ENCODE results near the gene FMNL2. TPM values are rescaled to one million over a fixed set of nuclear protein-coding genes. Genes with fewer than 3 reads are reported as not detected.

The FMNL2 gene
- total RNA-seq, 1 donor: 24.2 TPM

GRCh38 chr2:152307863-152308262, 27.1 kb upstream of the FMNL2 start:
- Histone ChIP-seq H3K4me2 (ENCODE audit: insufficient read depth, low read length) (no peak overlapping the region), H3K79me2 (ENCODE audit: insufficient read depth, low read length) (no peaks in the 10 kb centered on the region)

GRCh38 chr2:152309352-152310214, 25.4 kb upstream of the FMNL2 start:
- TF ChIP-seq CTCF (IDR thresholded peaks at IDR 0.05; ENCODE audit: extremely low read depth, low read depth, low read length): no peak
- H3K9me3 ChIP-seq (ENCODE audit: low read depth, low read length): no peaks in the 10 kb centered on the region
- DNase-seq (ENCODE audit: insufficient read length, low spot score, missing footprints): no peak
- no peak overlapping the region for H3K4me3 ChIP-seq (ENCODE audit: insufficient read depth, low read length)
- no peaks in the 10 kb centered on the region for H3K36me3 ChIP-seq (ENCODE audit: insufficient read depth, low read length)
- H3K27me3 ChIP-seq (ENCODE audit: insufficient read depth, low read length): no peaks in the 10 kb centered on the region
- no peak overlapping the region for H2AFZ ChIP-seq (ENCODE audit: low read length)
- H3K4me2 ChIP-seq (ENCODE audit: insufficient read depth, low read length): no peak overlapping the region
- H3K27ac ChIP-seq (ENCODE audit: low read depth, low read length): no peak overlapping the region
- H3K79me2 ChIP-seq (ENCODE audit: insufficient read depth, low read length): no peaks in the 10 kb centered on the region
- H4K20me1 ChIP-seq (ENCODE audit: insufficient read depth, low read length): no peaks in the 10 kb centered on the region
- no peaks in the 10 kb centered on the region for H3K4me1 ChIP-seq (ENCODE audit: insufficient read depth, low read length)

More at GRCh38 chr2:152307863-152308262, 27.1 kb upstream of the FMNL2 start:
- no peak for TF ChIP-seq CTCF (IDR thresholded peaks at IDR 0.05; ENCODE audit: extremely low read depth, low read depth, low read length)
- Histone ChIP-seq H3K27ac (ENCODE audit: low read depth, low read length) (no peak overlapping the region), H4K20me1 (ENCODE audit: insufficient read depth, low read length) (no peaks in the 10 kb centered on the region), H2AFZ (ENCODE audit: low read length) (no peak overlapping the region), H3K4me1 (ENCODE audit: insufficient read depth, low read length) (no peaks in the 10 kb centered on the region), H3K27me3 (ENCODE audit: insufficient read depth, low read length) (no peaks in the 10 kb centered on the region), H3K4me3 (ENCODE audit: insufficient read depth, low read length) (no peak overlapping the region), H3K36me3 (ENCODE audit: insufficient read depth, low read length) (no peaks in the 10 kb centered on the region), H3K9me3 (ENCODE audit: low read depth, low read length) (no peaks in the 10 kb centered on the region)
- no peak for DNase-seq (ENCODE audit: insufficient read length, low spot score, missing footprints)

- DNase-seq (ENCODE audit: insufficient read length, low spot score, missing footprints): no peak
Observed at GRCh38 chr2:152319822-152320570, 15.0 kb upstream of the FMNL2 start.

More at GRCh38 chr2:152319822-152320570, 15.0 kb upstream of the FMNL2 start:
- Histone ChIP-seq H3K36me3 (ENCODE audit: insufficient read depth, low read length) (no peaks in the 10 kb centered on the region), H2AFZ (ENCODE audit: low read length) (peak overlapping the region; percentile 6), H3K79me2 (ENCODE audit: insufficient read depth, low read length) (no peaks in the 10 kb centered on the region), H3K27ac (ENCODE audit: low read depth, low read length) (no peak overlapping the region), H3K27me3 (ENCODE audit: insufficient read depth, low read length) (no peaks in the 10 kb centered on the region), H3K9me3 (ENCODE audit: low read depth, low read length) (no peaks in the 10 kb centered on the region), H3K4me3 (ENCODE audit: insufficient read depth, low read length) (no peak overlapping the region), H4K20me1 (ENCODE audit: insufficient read depth, low read length) (no peaks in the 10 kb centered on the region), H3K4me1 (ENCODE audit: insufficient read depth, low read length) (no peaks in the 10 kb centered on the region), H3K4me2 (ENCODE audit: insufficient read depth, low read length) (no peak overlapping the region)
- no peak for TF ChIP-seq CTCF (IDR thresholded peaks at IDR 0.05; ENCODE audit: extremely low read depth, low read depth, low read length)

All from osteoblast (primary cell).